DND-41 (cell line): Measurements from ENCODE around the gene ZNF213.
A peak's percentile ranks its signal among the peaks of the same experiment; 100 is the strongest.

Experiments
- ATAC-seq: fragments of 200-7000 bp; cut with Tn5 transposase; 3 replicates; pipeline ENCODE4 v1.9.1; 2021; ENCODE audit warnings: low read depth; ENCODE audit not compliant: insufficient read depth
- DNase-seq: peaks from one replicate; pipeline ENCODE4 v3.0.0-alpha.2; 2020
- H2AFZ ChIP-seq: 2 replicates; pipeline ENCODE4 v1.6.0; 2012; ENCODE audit warnings: low read depth, low read length
- H3K27ac ChIP-seq: 2 replicates; pipeline ENCODE4 v1.5.1; 2012; ENCODE audit warnings: low read length, inconsistent platforms
- H3K27me3 ChIP-seq: fragments of 200-600 bp; sonication (generic); 2 replicates; pipeline ENCODE4 v1.6.0; 2012; ENCODE audit warnings: low read length, mild to moderate bottlenecking, inconsistent platforms; ENCODE audit not compliant: insufficient read depth, poor library complexity
- H3K36me3 ChIP-seq: 2 replicates; pipeline ENCODE4 v1.5.1; 2012; ENCODE audit warnings: low read length, inconsistent platforms; ENCODE audit not compliant: insufficient read depth
- H3K4me1 ChIP-seq: 2 replicates; pipeline ENCODE4 v1.5.1; 2012; ENCODE audit warnings: mild to moderate bottlenecking, low read length; ENCODE audit not compliant: insufficient read depth
- H3K4me2 ChIP-seq: 2 replicates; pipeline ENCODE4 v1.6.0; 2012; ENCODE audit warnings: mild to moderate bottlenecking, moderate library complexity, low read length, inconsistent platforms; ENCODE audit not compliant: insufficient read depth
- H3K4me3 ChIP-seq, 2 experiments: fragments of 200-600 bp in 1 of 2; shearing (Covaris generic) in 1 of 2; 2 replicates each; pipeline ENCODE4 v1.5.1; 2012 to 2016; ENCODE audit warnings: inconsistent platforms in 2 of 2, low read length in 2 of 2, mild to moderate bottlenecking in 2 of 2, low read depth in 1 of 2, moderate library complexity in 1 of 2
- H3K79me2 ChIP-seq: 2 replicates; pipeline ENCODE4 v1.6.0; 2012; ENCODE audit warnings: low read length, inconsistent platforms; ENCODE audit not compliant: insufficient read depth
- H3K9ac ChIP-seq: 2 replicates; pipeline ENCODE4 v1.6.0; 2012; ENCODE audit warnings: low read depth, mild to moderate bottlenecking, inconsistent platforms, low read length, moderate library complexity
- H3K9me3 ChIP-seq: 2 replicates; pipeline ENCODE4 v1.5.1; 2012; ENCODE audit warnings: low read length, moderate library complexity, mild to moderate bottlenecking, inconsistent platforms; ENCODE audit not compliant: insufficient read depth, severe bottlenecking
- H4K20me1 ChIP-seq: 2 replicates; pipeline ENCODE4 v1.6.0; 2012; ENCODE audit warnings: low read length; ENCODE audit not compliant: insufficient read depth
- CTCF ChIP-seq: IDR thresholded peaks from 2 replicates; pipeline ENCODE4 v1.5.1; 2012; ENCODE audit warnings: borderline replicate concordance, low read length, moderate library complexity, mild to moderate bottlenecking; ENCODE audit not compliant: poor library complexity, severe bottlenecking; ENCODE audit errors: extremely low read depth
- EZH2 ChIP-seq: IDR thresholded peaks from 3 replicates; pipeline ENCODE4 v1.6.1; 2012; ENCODE audit warnings: borderline replicate concordance, low read depth, mild to moderate bottlenecking, moderate library complexity, low read length, inconsistent platforms; ENCODE audit not compliant: severe bottlenecking

Gene ZNF213

GRCh38 chr16:3134338-3135125 is at the start of gene ZNF213:
ZNF213 (plus strand) TSS chr16:3135029; CDS start chr16:3137281, 2,252 bp downstream.
- Histone ChIP-seq H3K9ac (peak within 1 kb of the TSS; percentile 93), H3K79me2 (peaks cover 60% of the 10 kb centered on the region), H3K9me3 (no peaks in the 10 kb centered on the region), H3K4me2 (peak within 1 kb of the TSS; percentile 99), H2AFZ (peak within 1 kb of the TSS; percentile 95), H3K4me3 (peak within 1 kb of the TSS; percentile 97 to 99), H3K36me3 (peaks cover 41% of the 10 kb centered on the region), H3K27me3 (no peaks in the 10 kb centered on the region), H3K4me1 (peaks cover 47% of the 10 kb centered on the region), H4K20me1 (peaks cover 7% of the 10 kb centered on the region), H3K27ac (peak within 1 kb of the TSS; percentile 91)
- ATAC-seq = peak; percentile 96
- peak; percentile 97 for DNase-seq
- no peak for TF ChIP-seq CTCF
- TF ChIP-seq EZH2 = no peak

- no peaks in the 10 kb centered on the region for H3K27me3 ChIP-seq
- H3K4me3 ChIP-seq = no peak overlapping the region
- H3K4me2 ChIP-seq = no peak overlapping the region
- H2AFZ ChIP-seq = no peak overlapping the region
- no peaks in the 10 kb centered on the region for H3K79me2 ChIP-seq
- H4K20me1 ChIP-seq = no peaks in the 10 kb centered on the region
- no peak for TF ChIP-seq EZH2
- TF ChIP-seq CTCF = no peak
- H3K27ac ChIP-seq = no peak overlapping the region
- H3K9me3 ChIP-seq = no peaks in the 10 kb centered on the region
- peaks cover 6% of the 10 kb centered on the region for H3K4me1 ChIP-seq
- H3K36me3 ChIP-seq = no peaks in the 10 kb centered on the region
- ATAC-seq (no peak), DNase-seq (no peak)
- no peak overlapping the region for H3K9ac ChIP-seq
Observed at GRCh38 chr16:3085868-3086595, 48.8 kb upstream of the ZNF213 start.

- DNase-seq (no peak), ATAC-seq (no peak)
- Histone ChIP-seq H2AFZ (no peak overlapping the region), H3K4me3 (no peak overlapping the region), H3K9ac (no peak overlapping the region), H3K79me2 (no peaks in the 10 kb centered on the region), H4K20me1 (no peaks in the 10 kb centered on the region), H3K36me3 (no peaks in the 10 kb centered on the region), H3K4me1 (peaks cover 2% of the 10 kb centered on the region; the same call in 1 of the 2 replicates), H3K4me2 (no peak overlapping the region), H3K27me3 (no peaks in the 10 kb centered on the region), H3K27ac (peak overlapping the region; percentile 29; the same call in 1 of the 2 replicates), H3K9me3 (no peaks in the 10 kb centered on the region)
- TF ChIP-seq CTCF (no peak), EZH2 (no peak)
Observed at GRCh38 chr16:3086596-3087242, 48.1 kb upstream of the ZNF213 start.
